GM12801 (cell line): ENCODE data around the gene LIPJ.

Experiments used
- TF ChIP-seq, protein P1 (sequence below): IDR thresholded peaks from one replicate; pipeline ENCODE4 v1.5.1; 2011; ENCODE audit warnings: control low read depth; ENCODE audit not compliant: insufficient read length; ENCODE audit errors: extremely low read depth

LIPJ gene

DNA sequence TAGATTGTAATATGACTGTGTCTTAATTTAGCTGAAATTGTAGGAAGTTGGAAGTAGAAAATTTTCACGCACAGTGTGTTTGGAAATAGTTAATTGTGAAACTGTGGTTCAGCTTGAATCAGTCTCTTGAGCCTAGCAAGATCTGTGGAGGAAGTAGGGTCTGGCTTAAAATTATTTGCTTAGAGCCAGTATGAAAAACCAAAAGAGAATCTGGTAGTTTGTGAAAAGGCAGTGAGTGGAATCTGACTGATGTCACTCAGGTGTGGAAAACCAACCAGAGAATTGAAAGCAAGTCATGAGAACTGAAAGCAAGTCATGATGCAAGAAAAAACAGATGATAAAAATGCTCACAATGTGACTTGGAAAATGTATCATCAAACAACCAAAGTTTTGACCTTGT, 11.5 kb downstream of the LIPJ start:
- TF ChIP-seq, protein P1, sequence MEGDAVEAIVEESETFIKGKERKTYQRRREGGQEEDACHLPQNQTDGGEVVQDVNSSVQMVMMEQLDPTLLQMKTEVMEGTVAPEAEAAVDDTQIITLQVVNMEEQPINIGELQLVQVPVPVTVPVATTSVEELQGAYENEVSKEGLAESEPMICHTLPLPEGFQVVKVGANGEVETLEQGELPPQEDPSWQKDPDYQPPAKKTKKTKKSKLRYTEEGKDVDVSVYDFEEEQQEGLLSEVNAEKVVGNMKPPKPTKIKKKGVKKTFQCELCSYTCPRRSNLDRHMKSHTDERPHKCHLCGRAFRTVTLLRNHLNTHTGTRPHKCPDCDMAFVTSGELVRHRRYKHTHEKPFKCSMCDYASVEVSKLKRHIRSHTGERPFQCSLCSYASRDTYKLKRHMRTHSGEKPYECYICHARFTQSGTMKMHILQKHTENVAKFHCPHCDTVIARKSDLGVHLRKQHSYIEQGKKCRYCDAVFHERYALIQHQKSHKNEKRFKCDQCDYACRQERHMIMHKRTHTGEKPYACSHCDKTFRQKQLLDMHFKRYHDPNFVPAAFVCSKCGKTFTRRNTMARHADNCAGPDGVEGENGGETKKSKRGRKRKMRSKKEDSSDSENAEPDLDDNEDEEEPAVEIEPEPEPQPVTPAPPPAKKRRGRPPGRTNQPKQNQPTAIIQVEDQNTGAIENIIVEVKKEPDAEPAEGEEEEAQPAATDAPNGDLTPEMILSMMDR: no peak

DNA sequence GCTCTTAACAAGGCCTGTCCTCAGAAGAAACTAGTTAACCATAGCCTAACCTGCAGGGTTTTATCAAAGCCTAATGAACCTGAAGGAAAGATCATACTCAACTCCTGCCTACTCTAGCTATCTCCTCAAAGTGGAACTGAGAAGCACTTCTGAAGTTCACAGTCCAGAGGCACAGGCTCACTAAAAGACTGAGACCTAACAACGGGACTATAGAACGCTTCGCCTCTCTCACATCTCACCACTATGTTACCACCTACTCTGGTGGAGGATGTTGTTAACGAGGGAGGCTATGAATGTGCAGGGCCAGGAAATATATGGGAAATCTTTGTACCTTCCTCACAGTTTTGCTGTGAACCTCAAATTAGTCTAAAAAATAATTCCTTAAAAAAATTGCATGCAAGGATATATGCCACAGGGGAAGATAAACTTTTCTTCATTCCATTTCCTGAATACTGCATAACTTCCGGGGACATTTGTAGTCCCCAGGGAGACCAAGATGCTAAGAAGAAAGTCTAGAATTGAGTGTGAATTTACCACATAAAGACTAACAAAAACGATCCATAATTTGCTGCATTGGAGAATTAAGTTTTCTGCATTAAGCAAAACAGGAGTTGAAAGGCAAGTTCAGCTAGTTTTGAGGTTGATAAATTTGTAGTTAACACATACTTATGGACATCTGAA, 21.6 kb downstream of the LIPJ start:
- TF ChIP-seq, protein P1: no peak

DNA sequence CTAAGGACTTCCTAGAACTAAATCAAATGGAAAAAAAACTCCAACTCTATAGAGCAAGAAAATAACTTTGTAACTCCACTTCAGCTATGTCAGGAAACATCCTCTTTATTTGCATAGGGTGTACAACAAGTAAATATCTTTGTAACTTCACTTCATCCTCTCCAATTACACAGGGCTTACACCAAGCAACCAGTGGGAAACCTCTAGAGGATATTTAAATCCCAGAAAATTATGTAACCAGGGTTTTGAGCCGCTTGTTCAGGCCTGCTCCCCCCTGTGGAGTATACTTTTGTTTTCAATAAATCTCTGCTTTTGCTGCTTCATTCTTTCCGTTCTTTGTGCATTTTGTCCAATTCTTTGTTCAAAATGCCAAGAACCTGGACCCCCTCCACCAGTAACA, 22.2 kb downstream of the LIPJ start:
- TF ChIP-seq, protein P1: no peak

DNA sequence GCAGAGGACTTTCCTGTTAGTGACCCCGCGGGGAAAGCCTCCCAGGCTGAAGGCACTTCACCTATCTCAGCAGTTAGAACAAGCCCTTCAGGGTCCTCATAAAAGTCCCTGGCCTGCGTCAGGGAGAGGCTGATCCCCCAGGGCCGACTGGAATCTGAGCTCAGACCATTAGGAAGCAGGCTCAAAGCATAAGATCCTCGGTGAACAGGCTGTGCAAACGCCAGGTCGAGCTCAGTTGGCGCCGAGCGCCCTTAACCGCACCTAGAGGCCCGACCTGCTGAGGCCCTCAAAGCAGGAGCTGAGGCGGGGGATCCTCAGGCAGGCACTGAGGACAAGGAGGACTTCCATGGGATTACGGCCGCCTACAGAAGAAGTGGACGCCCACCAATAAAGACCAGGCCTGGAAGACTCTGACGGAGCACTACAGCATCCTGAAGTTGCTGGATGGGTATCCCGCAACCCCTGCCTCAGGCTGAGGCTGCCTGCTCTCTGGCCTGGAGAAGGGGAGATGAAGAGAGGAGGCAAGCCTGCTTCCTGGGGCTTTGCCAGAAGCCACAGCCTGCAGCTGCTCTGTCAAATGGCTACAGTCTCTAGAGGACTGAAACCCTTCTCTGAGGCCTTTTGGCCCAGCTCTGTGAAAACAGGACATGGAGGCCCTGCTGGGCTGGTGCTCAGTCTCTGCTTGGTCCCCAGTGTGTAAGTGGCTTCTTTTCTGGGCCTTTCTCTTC, 29.9 kb downstream of the LIPJ start:
- TF ChIP-seq, protein P1: no peak

DNA sequence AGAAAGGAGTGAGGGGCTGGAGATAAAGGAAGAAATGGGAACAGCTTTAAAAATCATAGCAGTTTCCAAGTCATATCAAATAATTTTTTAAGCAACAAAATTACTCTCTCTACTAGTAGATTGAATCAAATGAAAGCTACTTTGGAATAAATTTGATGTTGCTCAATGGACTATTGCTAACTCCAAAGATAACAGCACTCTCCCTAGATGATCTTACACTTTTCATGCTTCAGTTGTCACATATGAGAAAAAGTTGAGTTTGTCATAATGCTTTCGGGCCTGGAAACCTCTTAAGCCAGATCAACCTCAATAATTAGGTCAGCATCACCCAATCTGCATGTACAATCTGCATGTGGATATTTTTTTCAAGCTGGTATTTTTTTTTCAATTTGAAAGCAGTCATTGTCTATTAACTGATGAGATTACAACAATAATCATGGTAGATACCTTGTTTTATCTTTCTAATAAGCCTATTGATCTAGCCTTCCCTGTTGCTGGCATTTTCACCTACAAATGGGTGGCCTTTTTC, 31.3 kb downstream of the LIPJ start:
- TF ChIP-seq, protein P1: no peak

DNA sequence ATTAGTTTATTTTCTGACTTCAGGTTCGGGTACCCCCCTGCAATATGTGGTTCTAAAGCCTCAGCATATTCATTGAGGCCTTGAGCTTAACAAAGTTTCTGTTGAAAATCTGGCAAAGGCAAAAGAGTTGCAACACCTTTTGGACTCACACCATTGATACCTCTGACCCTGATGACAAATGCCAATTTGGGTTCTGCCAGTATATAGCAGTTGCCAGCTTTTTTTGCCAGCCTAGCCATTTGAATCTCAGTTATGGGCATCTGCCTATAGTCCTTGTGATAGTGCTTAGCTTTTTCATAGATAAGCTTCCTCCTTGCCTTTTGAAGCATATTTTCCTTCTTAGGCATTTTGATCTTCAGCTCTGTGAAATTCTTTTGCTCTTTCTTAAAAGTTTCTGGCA, 31.9 kb downstream of the LIPJ start:
- TF ChIP-seq, protein P1: no peak

DNA sequence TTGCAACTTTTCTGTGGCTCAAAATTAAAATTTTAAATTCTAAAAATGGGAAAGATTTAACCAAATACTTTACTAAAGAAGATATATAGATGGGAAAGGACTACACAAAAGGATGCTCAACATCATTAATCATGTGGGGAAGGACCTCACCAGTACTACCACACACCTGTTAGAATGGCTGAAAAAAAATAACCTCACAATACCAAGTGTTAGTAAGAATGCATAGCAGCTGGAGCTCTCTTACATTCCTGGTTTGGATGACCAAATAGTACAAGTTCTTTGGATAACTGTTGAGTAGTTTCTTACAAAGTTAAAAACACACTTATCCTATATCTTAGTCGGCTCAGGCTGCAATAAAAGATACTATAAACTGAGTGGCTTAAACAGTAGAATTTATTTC, 33.9 kb downstream of the LIPJ start:
- TF ChIP-seq, protein P1: no peak
